ENCODE measurements around the gene IREB2. TPM values are rescaled to one million over a fixed set of nuclear protein-coding genes. Genes with fewer than 3 reads are reported as not detected.

IREB2 gene
- total and polyA plus RNA-seq, 2 donors (not counting 3 experiments of a cell fraction or from before 2014, with no cell fraction given), result 12.7 to 51.4 TPM

DNA sequence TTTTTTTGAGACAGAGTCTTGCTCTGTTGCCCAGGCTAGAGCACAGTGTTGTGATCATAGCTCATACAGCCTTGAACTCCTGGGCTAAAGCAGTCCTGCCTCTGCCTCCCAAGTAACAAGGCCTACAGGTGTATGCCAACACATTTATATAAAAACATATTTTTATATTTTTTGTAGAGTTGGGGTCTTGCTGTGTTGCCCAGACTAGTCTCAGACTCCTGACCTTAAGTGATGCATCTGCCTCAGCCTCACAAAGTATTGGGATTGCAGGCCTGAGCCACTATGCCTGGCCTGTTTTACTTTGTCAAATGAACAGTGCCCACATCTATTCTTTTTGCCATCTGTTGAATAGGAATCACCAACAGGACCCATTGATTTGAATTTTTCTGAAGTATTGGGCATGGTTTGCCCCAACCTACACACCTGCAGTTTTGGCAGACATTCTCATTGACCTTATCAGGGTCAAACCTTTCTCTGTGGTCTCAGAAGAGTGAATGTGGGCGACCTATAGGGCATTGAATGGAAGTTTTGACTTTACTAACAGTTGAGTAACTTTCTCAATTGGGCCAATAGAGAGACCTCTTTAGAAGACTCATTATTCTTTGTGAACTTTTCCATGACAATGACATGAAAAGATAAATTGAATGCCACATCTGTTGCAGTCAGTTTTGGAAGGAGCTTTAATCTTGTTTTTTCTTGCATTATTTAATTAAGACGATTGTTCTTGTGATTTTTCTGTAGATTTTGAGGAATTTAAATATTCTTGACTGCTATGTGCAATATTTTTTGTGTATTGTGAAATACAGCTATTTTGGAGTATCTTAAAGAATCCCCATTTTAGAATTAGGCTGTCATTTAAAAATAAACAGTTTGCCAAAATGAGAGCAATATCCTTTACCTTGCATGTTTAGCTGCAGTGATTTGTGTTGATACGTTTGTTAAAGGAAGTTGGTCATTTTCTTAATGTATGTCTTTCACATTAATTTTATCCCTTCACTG, 2.7 kb downstream of the IREB2 start:
- ChIA-PET CTCF (no interaction called here), POLR2A (no interaction called here)
- Histone ChIP-seq H3K9me3 (replicated peaks; ENCODE audit: control insufficient read depth, insufficient read depth, low read length) (no peaks in the 10 kb centered on the region), H3K4me1 (ENCODE audit: control insufficient read depth, extremely low read depth, insufficient read depth, low read length) (peaks cover 17% of the 10 kb centered on the region), H3K9ac (replicated peaks; ENCODE audit: extremely low read depth, insufficient read depth, low read length) (no peak overlapping the region), H4K20me1 (replicated peaks; ENCODE audit: control insufficient read depth, extremely low read depth, insufficient read depth, low read length) (peaks cover 5% of the 10 kb centered on the region), H3K36me3 (ENCODE audit: control insufficient read depth in 2 of 2, extremely low read depth in 1 of 2, insufficient read depth in 2 of 2, low read length in 2 of 2) (peaks cover 6 to 13% of the 10 kb centered on the region in 2 experiments), H2AFZ (ENCODE audit: low read depth, low read length) (no peak overlapping the region), H3K79me2 (ENCODE audit: control insufficient read depth, insufficient read depth, low read length) (peaks cover 72% of the 10 kb centered on the region), H3K9me1 (replicated peaks; ENCODE audit: control insufficient read depth, extremely low read depth, insufficient read depth, low read length) (no peaks in the 10 kb centered on the region), H3K4me3 (replicated peaks in 1 of 3; ENCODE audit: insufficient read depth in 1 of 3, low read depth in 1 of 3, low read length in 3 of 3) (no peak overlapping the region), H3K27ac (ENCODE audit: insufficient read depth, low read depth, low read length) (no peak overlapping the region), H3K27me3 (ENCODE audit: control insufficient read depth in 2 of 2, insufficient read depth in 2 of 2, low read length in 2 of 2) (no peaks in the 10 kb centered on the region), H3K4me2 (ENCODE audit: insufficient read depth, low read length) (no peak overlapping the region)
- dilution Hi-C loops (cut with MboI; ENCODE audit: extremely low pct_ligation_motif_present, low sequenced_read_pairs), result no loop called here
- no peak for DNase-seq (ENCODE audit: low read depth, low spot score)
- intact Hi-C loops (cut with micrococcal nuclease), result no loop called here
- no TSS peak for BruUV-seq (replicated peaks)
- TF ChIP-seq CTCF (IDR thresholded peaks at IDR 0.05; ENCODE audit: extremely low read depth in 1 of 2, insufficient read depth in 1 of 2, low read depth in 1 of 2, low read length in 2 of 2), result no peak
- FAIRE-seq, result no peak

DNA sequence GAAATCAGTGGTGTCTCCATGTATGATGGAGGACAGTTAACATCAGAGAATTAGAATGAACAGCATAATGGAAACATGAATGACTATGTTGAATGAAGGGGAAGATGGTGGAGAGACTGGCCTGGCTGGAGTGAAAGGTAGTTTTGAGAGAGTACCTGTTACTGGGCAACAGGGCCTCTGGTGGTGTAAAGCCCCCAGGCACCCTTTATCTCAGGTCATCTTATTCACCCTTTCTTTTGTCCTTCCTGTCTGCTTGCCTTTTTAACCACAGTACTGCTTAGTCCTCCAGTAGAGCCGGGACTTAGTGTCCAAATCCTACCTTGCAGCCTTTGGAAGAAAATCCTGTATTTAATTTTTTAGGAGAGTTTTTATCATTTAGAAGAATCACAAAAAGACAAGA, 6.2 kb downstream of the IREB2 start:
- peaks cover 6 to 17% of the 10 kb centered on the region in 2 experiments for H3K36me3 ChIP-seq (ENCODE audit: control insufficient read depth in 2 of 2, extremely low read depth in 1 of 2, insufficient read depth in 2 of 2, low read length in 2 of 2)
- H3K4me2 ChIP-seq (ENCODE audit: insufficient read depth, low read length), result no peak overlapping the region
- peaks cover 9% of the 10 kb centered on the region for H4K20me1 ChIP-seq (replicated peaks; ENCODE audit: control insufficient read depth, extremely low read depth, insufficient read depth, low read length)
- ChIA-PET CTCF (no interaction called here), POLR2A (no interaction called here)
- DNase-seq (ENCODE audit: low read depth, low spot score) (no peak), FAIRE-seq (no peak)
- H3K27ac ChIP-seq (ENCODE audit: insufficient read depth, low read depth, low read length), result no peak overlapping the region
- no TSS peak for BruUV-seq (replicated peaks)
- no peaks in the 10 kb centered on the region for H3K27me3 ChIP-seq (ENCODE audit: control insufficient read depth in 2 of 2, insufficient read depth in 2 of 2, low read length in 2 of 2)
- dilution Hi-C loops (cut with MboI; ENCODE audit: extremely low pct_ligation_motif_present, low sequenced_read_pairs) (no loop called here), intact Hi-C loops (cut with micrococcal nuclease) (no loop called here)
- no peaks in the 10 kb centered on the region for H3K9me3 ChIP-seq (replicated peaks; ENCODE audit: control insufficient read depth, insufficient read depth, low read length)
- peaks cover 9% of the 10 kb centered on the region for H3K4me1 ChIP-seq (ENCODE audit: control insufficient read depth, extremely low read depth, insufficient read depth, low read length)
- H3K4me3 ChIP-seq (replicated peaks in 1 of 3; ENCODE audit: insufficient read depth in 1 of 3, low read depth in 1 of 3, low read length in 3 of 3), result no peak overlapping the region
- H3K9me1 ChIP-seq (replicated peaks; ENCODE audit: control insufficient read depth, extremely low read depth, insufficient read depth, low read length), result no peaks in the 10 kb centered on the region
- TF ChIP-seq EZH2 (IDR thresholded peaks at IDR 0.05; ENCODE audit: borderline replicate concordance, low read depth, low read length, severe bottlenecking) (no peak), JUN (IDR thresholded peaks at IDR 0.05; ENCODE audit: borderline replicate concordance, insufficient read depth, insufficient read length, low read depth) (no peak), FOS (IDR thresholded peaks at IDR 0.05; ENCODE audit: borderline replicate concordance, insufficient read depth, low read length) (no peak), CTCF (IDR thresholded peaks at IDR 0.05; ENCODE audit: extremely low read depth in 1 of 2, insufficient read depth in 1 of 2, low read depth in 1 of 2, low read length in 2 of 2) (no peak)
- no peak overlapping the region for H2AFZ ChIP-seq (ENCODE audit: low read depth, low read length)
- H3K9ac ChIP-seq (replicated peaks; ENCODE audit: extremely low read depth, insufficient read depth, low read length), result no peak overlapping the region
- H3K79me2 ChIP-seq (ENCODE audit: control insufficient read depth, insufficient read depth, low read length), result peaks cover 87% of the 10 kb centered on the region

All from endothelial cell of umbilical vein (primary cell).